SK-N-MC (cell line): ENCODE results near the gene GPR148.
A peak's percentile ranks its signal among the peaks of the same experiment; 100 is the strongest.
"Not testable (repeated sequence)": the region's sequence is repeated elsewhere in the genome, so short reads cannot be mapped to it uniquely, and the experiment has no call there.

Experiments
- DNase-seq: peaks from one replicate; pipeline ENCODE4 v3.0.0-alpha.2; 2011; ENCODE audit warnings: low read depth, low spot score
- H3K27ac ChIP-seq: fragments of 200-600 bp; sonication (generic); 2 replicates; pipeline ENCODE4 v1.5.1; 2016; ENCODE audit warnings: mixed run types
- H3K36me3 ChIP-seq: fragments of 200-600 bp; sonication (generic); 2 replicates; pipeline ENCODE4 v1.6.1; 2017; ENCODE audit warnings: antibody characterized with exemption, low read length, mixed read lengths; ENCODE audit not compliant: insufficient read depth
- H3K4me3 ChIP-seq: fragments of 200-600 bp; sonication (generic); 2 replicates; pipeline ENCODE4 v1.5.1; 2016
- H3K9ac ChIP-seq: fragments of 200-600 bp; sonication (generic); 2 replicates; pipeline ENCODE4 v1.8.0; 2017; ENCODE audit warnings: mixed run types, mixed read lengths; ENCODE audit not compliant: insufficient read length
- H3K9me3 ChIP-seq: fragments of 200-600 bp; sonication (generic); 2 replicates; pipeline ENCODE4 v1.6.1; 2017; ENCODE audit warnings: low read depth, mild to moderate bottlenecking, antibody characterized with exemption, low read length, moderate library complexity, mixed read lengths
- EZH2 ChIP-seq: fragments of 200-600 bp; sonication (generic); IDR thresholded peaks from one replicate; pipeline ENCODE4 v1.6.1; 2017; ENCODE audit warnings: antibody characterized with exemption
- FOXP2 ChIP-seq: optimal IDR thresholded peaks from 2 replicates; pipeline ENCODE3; 2011; ENCODE audit warnings: mild to moderate bottlenecking, moderate library complexity; ENCODE audit not compliant: insufficient read depth; ENCODE audit errors: extremely low read length, control extremely low read depth
- POLR2AphosphoS5 ChIP-seq: IDR thresholded peaks from 2 replicates; pipeline ENCODE4 v1.6.1; 2012; ENCODE audit warnings: mild to moderate bottlenecking, low read depth, low read length, borderline replicate concordance

The GPR148 gene

GRCh38 chr2:130728549-130729316 lies at the start of gene GPR148:
GPR148 (plus strand) TSS chr2:130729070; CDS start chr2:130729152, 82 bp downstream.
- H3K36me3 ChIP-seq, result no peaks in the 10 kb centered on the region
- H3K9me3 ChIP-seq, result no peaks in the 10 kb centered on the region
- no peak within 1 kb of the TSS for H3K27ac ChIP-seq
- H3K4me3 ChIP-seq, result peak within 1 kb of the TSS; percentile 80
- no peak for DNase-seq
- H3K9ac ChIP-seq, result no peak within 1 kb of the TSS
- no peak for TF ChIP-seq POLR2AphosphoS5
- no peak for TF ChIP-seq EZH2
- TF ChIP-seq FOXP2, result no peak

- not testable (repeated sequence) for H3K9me3 ChIP-seq, H3K36me3 ChIP-seq, H3K27ac ChIP-seq, DNase-seq, H3K9ac ChIP-seq, H3K4me3 ChIP-seq
Observed at GRCh38 chr2:130692041-130692770, 36.7 kb upstream of the GPR148 start.

- not testable (repeated sequence) for H3K9me3 ChIP-seq, H3K9ac ChIP-seq, H3K27ac ChIP-seq, H3K36me3 ChIP-seq, DNase-seq, H3K4me3 ChIP-seq
Observed at GRCh38 chr2:130693474-130693873, 35.4 kb upstream of the GPR148 start.

GRCh38 chr2:130703250-130703649 lies 25.6 kb upstream of the GPR148 start:
- H3K4me3 ChIP-seq, H3K36me3 ChIP-seq, DNase-seq, H3K27ac ChIP-seq, H3K9ac ChIP-seq, H3K9me3 ChIP-seq: not testable (repeated sequence)

- DNase-seq, H3K36me3 ChIP-seq, H3K4me3 ChIP-seq, H3K9ac ChIP-seq, H3K27ac ChIP-seq, H3K9me3 ChIP-seq: not testable (repeated sequence)
Observed at GRCh38 chr2:130714795-130715194, 14.1 kb upstream of the GPR148 start.

- no peaks in the 10 kb centered on the region for H3K36me3 ChIP-seq
- no peaks in the 10 kb centered on the region for H3K9me3 ChIP-seq
- no peak overlapping the region for H3K9ac ChIP-seq
- TF ChIP-seq FOXP2 (no peak), EZH2 (no peak), POLR2AphosphoS5 (no peak)
- no peak overlapping the region for H3K27ac ChIP-seq
- no peak overlapping the region for H3K4me3 ChIP-seq
- no peak for DNase-seq
Observed at GRCh38 chr2:130720036-130720435, 8.8 kb upstream of the GPR148 start.

- DNase-seq, result no peak
- no peak overlapping the region for H3K4me3 ChIP-seq
- no peak overlapping the region for H3K27ac ChIP-seq
- H3K9ac ChIP-seq, result no peak overlapping the region
- no peaks in the 10 kb centered on the region for H3K9me3 ChIP-seq
- no peaks in the 10 kb centered on the region for H3K36me3 ChIP-seq
- TF ChIP-seq FOXP2, result no peak
- no peak for TF ChIP-seq EZH2
- TF ChIP-seq POLR2AphosphoS5, result no peak
Observed at GRCh38 chr2:130720528-130720927, 8.3 kb upstream of the GPR148 start.

GRCh38 chr2:130724455-130724854 lies 4.4 kb upstream of the GPR148 start:
- H3K4me3 ChIP-seq, result no peak overlapping the region
- no peak for TF ChIP-seq FOXP2
- TF ChIP-seq EZH2, result no peak
- TF ChIP-seq POLR2AphosphoS5, result no peak
- H3K9me3 ChIP-seq, result no peaks in the 10 kb centered on the region

GRCh38 chr2:130726614-130727180 lies 2.2 kb upstream of the GPR148 start:
- DNase-seq, result no peak
- Histone ChIP-seq H3K9me3 (no peaks in the 10 kb centered on the region), H3K9ac (no peak overlapping the region), H3K36me3 (no peaks in the 10 kb centered on the region), H3K4me3 (peak overlapping the region; percentile 80), H3K27ac (no peak overlapping the region)
- no peak for TF ChIP-seq EZH2
- TF ChIP-seq FOXP2, result no peak
- no peak for TF ChIP-seq POLR2AphosphoS5

More at GRCh38 chr2:130724455-130724854, 4.4 kb upstream of the GPR148 start:
- Histone ChIP-seq H3K36me3 (no peaks in the 10 kb centered on the region), H3K9ac (no peak overlapping the region), H3K27ac (no peak overlapping the region)
- DNase-seq, result no peak
